NCI-H748 treated with DMSO at 0.1 percent for 48 hours (cell line): Measurements from ENCODE around the gene CCDC102A.
"Not testable (repeated sequence)": the region's sequence is repeated elsewhere in the genome, so short reads cannot be mapped to it uniquely, and the experiment has no call there.

Source experiments
- DNase-seq: peaks from one replicate; lab custom pipeline; 2025; lab: John Stamatoyannopoulos, UW

Gene CCDC102A

GRCh38 chr16:57536306-57537193 lies at the start of gene CCDC102A:
Gene CCDC102A, minus strand, starts transcription at chr16:57536571. Its CDS starts 7,394 bp downstream, at chr16:57529177.
- DNase-seq: no peak

DNA sequence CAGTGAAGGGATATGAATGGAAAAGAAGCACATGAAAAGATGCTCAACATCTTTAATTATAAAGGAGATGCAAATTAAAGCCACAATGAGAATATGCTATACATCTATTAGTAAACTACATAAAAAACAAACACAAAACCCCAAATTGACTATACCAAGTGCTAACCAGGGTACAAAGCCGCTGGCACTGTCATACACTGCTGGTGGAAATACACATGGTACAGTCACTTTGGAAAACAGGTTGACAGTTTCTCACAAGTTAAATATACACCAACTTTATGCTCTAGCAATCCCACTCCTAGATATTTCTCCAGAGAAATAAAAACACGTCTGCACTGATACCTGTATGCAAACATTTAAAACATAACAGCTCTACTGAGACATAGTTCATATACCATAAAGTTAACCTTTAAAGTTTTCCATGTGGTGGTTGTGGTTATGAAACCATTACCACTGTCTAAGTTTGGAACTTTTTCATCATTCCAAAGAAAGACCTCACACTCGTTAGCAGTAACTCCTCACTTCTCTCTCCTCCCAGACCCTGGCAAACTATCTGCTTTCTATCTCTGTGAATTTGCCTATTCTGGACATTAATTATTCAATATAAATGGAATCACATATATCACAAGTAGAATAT lies 48.8 kb upstream of the CCDC102A start:
- no peak for DNase-seq

GRCh38 chr16:57579361-57579665 lies 42.9 kb upstream of the CCDC102A start:
- no peak for DNase-seq

- no peak for DNase-seq
Measured at GRCh38 chr16:57578521-57579360, 42.4 kb upstream of the CCDC102A start.

DNA sequence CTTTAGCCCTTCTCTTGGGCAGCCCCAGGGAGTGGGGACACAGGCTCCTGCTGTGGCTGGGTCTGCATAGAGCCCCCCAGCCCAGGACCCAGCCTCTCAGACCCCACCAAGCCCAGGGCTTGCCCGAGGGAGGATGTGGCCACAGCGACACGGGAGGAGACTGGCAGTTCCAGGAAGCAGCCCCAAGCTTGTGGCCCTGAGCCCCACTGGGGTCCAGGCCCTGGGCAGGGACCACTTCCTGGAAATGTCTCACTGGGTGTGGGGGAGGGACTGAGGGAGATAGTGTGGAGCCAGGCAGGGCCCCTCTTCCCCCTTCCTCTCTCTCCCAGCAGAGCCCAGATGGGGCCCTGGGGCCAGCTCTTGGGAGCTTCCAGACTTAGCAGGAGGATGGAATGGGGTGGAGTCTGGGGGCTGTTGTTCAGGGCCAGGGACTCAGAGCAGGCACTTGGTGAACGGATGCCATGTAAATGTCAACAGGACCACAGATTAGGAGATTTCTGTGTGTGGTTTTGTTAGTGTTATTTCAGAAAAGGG lies 41.4 kb upstream of the CCDC102A start:
- DNase-seq: no peak

GRCh38 chr16:57577214-57577613 lies 40.8 kb upstream of the CCDC102A start:
- no peak for DNase-seq

GRCh38 chr16:57576429-57576870 lies 40.1 kb upstream of the CCDC102A start:
- peak; percentile 2 for DNase-seq

DNA sequence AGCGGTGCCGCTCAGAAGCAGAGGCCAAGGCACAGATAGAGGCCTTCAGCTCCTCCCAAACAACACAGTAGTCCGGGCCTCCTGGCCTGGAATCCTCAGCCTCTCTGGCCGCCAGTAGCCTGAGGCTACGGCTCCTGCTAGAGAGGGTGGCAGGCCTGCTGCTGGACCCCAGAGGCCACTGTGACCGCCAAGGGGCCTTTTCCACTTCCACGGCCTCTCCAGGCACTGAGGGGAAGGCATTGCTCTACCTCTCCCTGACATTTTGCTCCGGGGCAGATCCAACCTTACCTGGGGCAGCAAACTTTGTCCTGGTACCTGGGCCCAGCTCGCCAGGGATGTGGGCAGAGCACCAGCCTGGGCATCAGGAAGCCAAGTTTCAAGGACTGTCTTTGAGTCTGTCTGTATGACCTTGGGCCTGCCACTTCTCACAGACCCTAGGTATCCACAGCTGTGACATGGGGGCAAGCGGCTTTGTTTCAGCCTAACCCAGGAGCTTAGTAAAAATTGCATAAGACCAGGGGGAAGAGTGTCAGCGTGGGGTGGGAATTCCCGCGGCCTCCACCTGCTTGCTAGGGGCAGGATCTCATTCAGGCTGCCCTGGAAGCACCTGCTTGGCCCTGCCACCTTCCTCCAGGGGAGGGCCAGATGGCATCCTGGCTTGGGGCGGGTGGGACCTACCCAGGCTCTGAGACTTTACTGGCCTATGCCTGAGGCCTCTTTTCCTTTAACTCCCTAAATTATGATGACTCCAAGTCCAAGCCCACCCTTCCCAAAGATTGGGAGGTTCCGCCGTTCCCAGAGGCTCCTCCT lies 39.3 kb upstream of the CCDC102A start:
- no peak for DNase-seq

DNA sequence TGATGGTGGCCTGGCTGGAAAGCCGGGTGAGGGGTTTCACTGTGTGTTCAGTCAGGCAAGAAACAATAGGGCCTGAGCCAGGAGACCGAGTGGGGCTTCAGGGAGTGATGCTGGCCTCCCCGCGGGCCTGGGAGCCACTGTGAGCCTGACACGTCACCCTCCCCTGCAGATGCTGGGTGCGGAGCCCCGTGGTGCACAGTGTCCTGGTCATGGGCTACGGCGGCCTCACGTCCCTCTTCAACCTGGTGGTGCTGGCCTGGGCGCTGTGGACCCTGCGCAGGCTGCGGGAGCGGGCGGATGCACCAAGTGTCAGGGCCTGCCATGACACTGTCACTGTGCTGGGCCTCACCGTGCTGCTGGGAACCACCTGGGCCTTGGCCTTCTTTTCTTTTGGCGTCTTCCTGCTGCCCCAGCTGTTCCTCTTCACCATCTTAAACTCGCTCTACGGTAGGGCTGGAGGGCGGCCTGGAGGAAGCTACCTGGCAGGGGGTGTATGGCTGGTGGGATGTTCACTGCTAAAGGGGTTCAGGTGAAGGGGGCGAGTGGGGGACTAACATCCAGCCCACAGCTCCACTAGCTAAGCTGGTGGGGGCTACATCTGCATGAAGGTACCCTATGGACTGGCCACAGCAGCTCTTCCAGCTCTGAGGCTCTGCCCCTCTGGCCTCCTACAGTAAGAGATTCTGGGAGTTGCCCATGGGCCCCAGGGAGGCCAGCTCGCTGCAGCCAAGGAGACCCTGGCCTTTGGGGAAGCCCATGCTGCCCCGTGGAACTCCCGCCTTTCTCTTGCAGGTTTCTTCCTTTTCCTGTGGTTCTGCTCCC lies 38.5 kb upstream of the CCDC102A start:
- no peak for DNase-seq

GRCh38 chr16:57574086-57574485 lies 37.7 kb upstream of the CCDC102A start:
- DNase-seq: no peak

DNA sequence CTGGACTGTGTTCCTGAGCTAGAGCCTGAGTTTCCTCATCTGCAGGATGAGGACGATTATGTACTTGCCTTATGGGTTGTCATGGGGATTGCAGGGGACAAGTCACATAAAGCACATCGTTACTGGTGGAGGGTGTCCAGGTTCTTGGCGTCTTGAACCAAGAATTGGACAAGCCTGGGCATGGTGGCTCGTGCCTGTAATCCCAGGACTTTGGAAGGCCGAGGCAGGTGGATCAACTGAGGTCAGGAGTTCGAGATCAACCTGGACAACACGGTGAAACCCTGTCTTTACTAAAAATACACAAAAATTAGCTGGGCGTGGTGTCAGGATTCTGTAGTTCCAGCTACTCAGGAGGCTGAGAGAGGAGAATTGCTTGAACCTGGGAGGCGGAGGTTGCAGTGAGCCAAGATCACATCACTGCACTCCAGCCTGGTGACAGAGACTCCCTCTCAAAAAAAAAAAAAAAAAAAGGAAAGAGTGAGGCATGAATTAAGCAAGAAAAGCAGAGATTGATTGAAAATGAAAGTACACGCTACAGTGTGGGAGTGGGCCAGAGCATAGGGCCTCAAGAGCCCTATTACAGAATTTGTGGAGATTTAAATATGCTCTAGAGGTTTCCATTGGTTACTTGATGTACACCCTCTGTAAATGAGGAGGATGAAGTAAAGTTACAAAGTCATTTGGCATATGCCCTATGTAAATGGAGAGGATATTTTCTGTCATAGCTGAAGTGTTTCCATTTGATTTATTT lies 36.8 kb upstream of the CCDC102A start:
- DNase-seq: no peak

- DNase-seq: no peak
Measured at GRCh38 chr16:57571098-57571497, 34.7 kb upstream of the CCDC102A start.

DNA sequence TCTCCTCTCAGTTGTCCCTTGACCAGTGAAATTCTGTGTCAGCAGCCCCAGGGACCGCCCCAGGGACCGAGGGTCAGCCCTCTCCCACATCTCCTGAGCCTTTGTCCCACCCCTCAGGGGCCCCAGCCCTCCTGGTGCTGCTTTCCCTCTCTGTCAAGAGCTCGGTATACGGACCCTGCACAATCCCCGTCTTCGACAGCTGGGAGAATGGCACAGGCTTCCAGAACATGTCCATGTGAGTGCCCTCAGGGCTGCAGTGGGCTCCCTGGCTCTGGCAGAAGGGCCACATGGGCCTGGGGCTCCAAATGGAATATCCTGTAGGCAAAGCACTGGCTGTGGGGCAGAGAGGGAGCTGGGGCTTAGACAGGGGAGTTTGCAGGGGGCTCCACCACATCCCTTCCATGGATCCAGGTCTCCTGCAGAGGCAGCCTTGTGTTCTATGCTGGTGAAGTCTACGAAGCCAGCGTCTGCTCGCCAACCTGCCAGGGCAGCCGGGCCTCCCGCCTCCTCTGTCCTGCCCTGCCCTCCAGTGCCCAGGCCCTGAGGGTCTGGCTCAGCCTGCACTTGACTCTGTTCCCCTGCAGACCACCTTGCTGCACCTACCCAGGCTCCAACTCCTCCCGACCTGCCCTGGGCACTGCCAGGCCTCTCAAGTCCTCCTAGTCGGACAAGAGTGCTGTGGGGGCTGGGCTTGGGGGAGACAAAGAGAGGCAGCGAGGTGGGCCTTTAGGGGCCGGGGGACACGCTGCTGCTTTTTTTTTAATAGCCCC lies 34.1 kb upstream of the CCDC102A start:
- DNase-seq: no peak

- no peak for DNase-seq
Measured at GRCh38 chr16:57569306-57569946, 33.1 kb upstream of the CCDC102A start.

DNA sequence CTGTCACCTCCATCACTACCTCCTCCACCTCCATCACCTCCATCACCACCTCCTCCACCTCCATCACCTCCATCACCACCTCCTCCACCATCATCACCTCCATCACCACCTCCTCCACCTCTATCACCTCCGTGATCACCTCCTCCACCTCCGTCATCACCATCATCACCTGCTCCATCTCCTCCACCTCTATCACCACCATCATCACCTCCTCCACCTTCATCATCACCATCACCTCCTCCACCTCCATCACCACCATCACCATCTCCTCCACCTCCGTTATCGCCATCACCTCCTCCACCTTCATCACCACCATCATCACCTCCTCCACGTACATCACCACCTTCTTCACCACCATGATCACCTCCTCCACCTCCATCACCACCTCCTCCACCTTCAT lies 32.4 kb upstream of the CCDC102A start:
- DNase-seq: not testable (repeated sequence)

GRCh38 chr16:57568173-57568678 lies 31.9 kb upstream of the CCDC102A start:
- no peak for DNase-seq

GRCh38 chr16:57567691-57568090 lies 31.3 kb upstream of the CCDC102A start:
- DNase-seq: no peak

DNA sequence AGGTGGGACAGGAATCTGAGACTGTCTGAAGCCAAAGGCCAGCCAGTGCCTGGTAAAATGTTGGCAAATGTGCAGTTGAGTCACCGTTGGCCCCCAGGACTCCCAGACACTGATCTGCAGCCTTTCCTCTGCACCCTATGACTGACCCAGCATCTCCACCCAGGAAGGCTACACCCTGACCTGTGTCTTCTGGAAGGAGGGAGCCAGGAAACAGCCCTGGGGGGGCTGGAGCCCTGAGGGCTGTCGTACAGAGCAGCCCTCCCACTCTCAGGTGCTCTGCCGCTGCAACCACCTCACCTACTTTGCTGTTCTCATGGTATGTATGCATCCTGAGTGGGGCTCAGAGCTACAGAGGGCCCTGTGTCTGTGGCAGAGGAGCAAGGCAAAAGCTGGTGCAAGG lies 30.1 kb upstream of the CCDC102A start:
- no peak for DNase-seq
